Epithelial cell of esophagus (primary cell): ENCODE data around the gene PXK.

Source experiments
- DNase-seq: peaks from one replicate; pipeline ENCODE4 v3.0.0; 2010; ENCODE audit warnings: low read depth
- H3K4me3 ChIP-seq: 2 replicates; pipeline ENCODE4 v1.5.1; 2011; ENCODE audit warnings: mild to moderate bottlenecking, low read length, control low read depth
- CTCF ChIP-seq: IDR thresholded peaks from 2 replicates; pipeline ENCODE4 v1.5.1; 2011; ENCODE audit warnings: low read depth, mild to moderate bottlenecking, low read length, control low read depth, inconsistent platforms; ENCODE audit not compliant: insufficient read depth; ENCODE audit errors: missing control alignments

The PXK gene

GRCh38 chr3:58323529-58324390 is 8.9 kb upstream of the PXK start:
- no peak overlapping the region for H3K4me3 ChIP-seq
- peak; percentile 38 for DNase-seq
- no peak for TF ChIP-seq CTCF

GRCh38 chr3:58324391-58325390 is 8.0 kb upstream of the PXK start:
- TF ChIP-seq CTCF, result no peak
- no peak for DNase-seq
- no peak overlapping the region for H3K4me3 ChIP-seq

- H3K4me3 ChIP-seq, result no peak overlapping the region
- TF ChIP-seq CTCF, result no peak
- no peak for DNase-seq
Observed at GRCh38 chr3:58325525-58325992, 7.1 kb upstream of the PXK start.

DNA sequence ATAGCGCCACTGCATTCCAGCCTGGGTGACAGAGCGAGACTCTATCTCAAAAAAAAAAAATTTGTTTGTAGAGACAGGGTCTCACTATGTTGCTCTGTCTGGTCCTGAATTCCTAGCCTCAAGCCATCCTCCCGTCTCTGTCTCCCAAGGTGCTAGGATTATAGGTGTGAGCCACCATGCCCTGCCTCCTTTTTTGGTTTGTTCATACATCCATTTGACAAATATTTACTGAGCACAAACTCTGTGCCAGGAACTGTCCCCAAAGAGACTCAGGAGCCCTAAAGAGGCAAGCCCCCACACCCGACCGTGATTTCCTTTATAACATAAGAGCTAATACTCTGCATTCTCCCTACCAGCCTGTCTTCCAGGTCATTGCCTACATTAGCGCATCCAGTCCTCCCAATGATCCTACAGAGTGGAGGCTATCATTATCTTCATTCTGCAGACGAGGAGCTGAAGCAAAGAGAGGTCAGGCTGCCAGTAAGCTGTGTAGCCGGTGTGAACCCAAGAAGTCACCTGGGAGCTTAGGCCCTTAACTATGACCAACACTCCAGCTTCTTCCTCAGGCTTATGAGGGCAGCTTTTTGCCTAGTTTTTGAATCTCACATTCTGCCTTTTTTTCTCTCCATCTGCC is 6.3 kb upstream of the PXK start:
- no peak for TF ChIP-seq CTCF
- no peak for DNase-seq
- no peak overlapping the region for H3K4me3 ChIP-seq

- no peak for DNase-seq
- TF ChIP-seq CTCF, result no peak
- H3K4me3 ChIP-seq, result no peak overlapping the region
Observed at GRCh38 chr3:58329150-58329921, 3.4 kb upstream of the PXK start.

- DNase-seq, result no peak
- no peak for TF ChIP-seq CTCF
- no peak overlapping the region for H3K4me3 ChIP-seq
Observed at GRCh38 chr3:58329922-58330413, 2.7 kb upstream of the PXK start.
